Raji (cell line): ENCODE data around the gene METAP2.

Experiments used
- POLR2A ChIP-seq: IDR thresholded peaks from 2 replicates; pipeline ENCODE4 v1.6.1; 2011; ENCODE audit warnings: low read depth, low read length, control low read depth; ENCODE audit not compliant: insufficient read depth

The METAP2 gene

GRCh38 chr12:95506707-95507523 lies 33.0 kb downstream of the METAP2 start:
- no peak for TF ChIP-seq POLR2A

GRCh38 chr12:95509300-95509699 lies 35.3 kb downstream of the METAP2 start:
- no peak for TF ChIP-seq POLR2A

- TF ChIP-seq POLR2A, result no peak
Observed at GRCh38 chr12:95511977-95512376, 38.0 kb downstream of the METAP2 start.

GRCh38 chr12:95513599-95513998 lies 39.6 kb downstream of the METAP2 start:
- no peak for TF ChIP-seq POLR2A

- TF ChIP-seq POLR2A, result no peak
Observed at GRCh38 chr12:95515197-95515596, 41.2 kb downstream of the METAP2 start.

- TF ChIP-seq POLR2A, result no peak
Observed at GRCh38 chr12:95516757-95517156, 42.8 kb downstream of the METAP2 start.

- TF ChIP-seq POLR2A, result no peak
Observed at GRCh38 chr12:95517246-95517645, 43.3 kb downstream of the METAP2 start.

- no peak for TF ChIP-seq POLR2A
Observed at GRCh38 chr12:95518944-95519343, 45.0 kb downstream of the METAP2 start.

- TF ChIP-seq POLR2A, result no peak
Observed at GRCh38 chr12:95520816-95521215, 46.9 kb downstream of the METAP2 start.

GRCh38 chr12:95522692-95523091 lies 48.7 kb downstream of the METAP2 start:
- TF ChIP-seq POLR2A, result no peak

GRCh38 chr12:95528431-95528830 lies 54.5 kb downstream of the METAP2 start:
- no peak for TF ChIP-seq POLR2A

GRCh38 chr12:95529693-95530225 lies 55.8 kb downstream of the METAP2 start:
- no peak for TF ChIP-seq POLR2A

- no peak for TF ChIP-seq POLR2A
Observed at GRCh38 chr12:95532851-95533250, 58.9 kb downstream of the METAP2 start.

- no peak for TF ChIP-seq POLR2A
Observed at GRCh38 chr12:95533985-95534384, 60.0 kb downstream of the METAP2 start.

- TF ChIP-seq POLR2A, result no peak
Observed at GRCh38 chr12:95538006-95538405, 64.1 kb downstream of the METAP2 start.

- no peak for TF ChIP-seq POLR2A
Observed at GRCh38 chr12:95538656-95539055, 64.7 kb downstream of the METAP2 start.

GRCh38 chr12:95541436-95541835 lies 67.5 kb downstream of the METAP2 start:
- no peak for TF ChIP-seq POLR2A
